Nephron progenitor cell (in vitro differentiated cells): ENCODE measurements around the gene BHLHE23.

Experiments used
- DNase-seq: peaks from one replicate; pipeline ENCODE4 v3.0.0; 2021
- H3K27ac Mint-ChIP-seq: 2 replicates; pipeline ENCODE4 v1.8.0; 2021; ENCODE audit warnings: mild to moderate bottlenecking, moderate library complexity, mixed read lengths
- H3K27me3 Mint-ChIP-seq: 2 replicates; pipeline ENCODE4 v1.8.0; 2021; ENCODE audit warnings: mild to moderate bottlenecking, low read depth, mixed read lengths; ENCODE audit not compliant: poor library complexity
- H3K36me3 Mint-ChIP-seq: 2 replicates; pipeline ENCODE4 v1.8.0; 2021; ENCODE audit warnings: low read depth, mixed read lengths
- H3K4me1 Mint-ChIP-seq: 2 replicates; pipeline ENCODE4 v1.8.0; 2021; ENCODE audit warnings: mixed read lengths
- H3K4me3 Mint-ChIP-seq: 2 replicates; pipeline ENCODE4 v1.8.0; 2021; ENCODE audit warnings: mild to moderate bottlenecking, moderate library complexity, mixed read lengths
- H3K9me3 Mint-ChIP-seq: 2 replicates; pipeline ENCODE4 v1.8.0; 2021; ENCODE audit warnings: mild to moderate bottlenecking, moderate library complexity, mixed read lengths
- CTCF ChIP-seq: fragments of 200-600 bp; sonication (generic); IDR thresholded peaks from 2 replicates; pipeline ENCODE4 v1.5.0; 2021; ENCODE audit warnings: antibody characterized with exemption

BHLHE23 gene

DNA sequence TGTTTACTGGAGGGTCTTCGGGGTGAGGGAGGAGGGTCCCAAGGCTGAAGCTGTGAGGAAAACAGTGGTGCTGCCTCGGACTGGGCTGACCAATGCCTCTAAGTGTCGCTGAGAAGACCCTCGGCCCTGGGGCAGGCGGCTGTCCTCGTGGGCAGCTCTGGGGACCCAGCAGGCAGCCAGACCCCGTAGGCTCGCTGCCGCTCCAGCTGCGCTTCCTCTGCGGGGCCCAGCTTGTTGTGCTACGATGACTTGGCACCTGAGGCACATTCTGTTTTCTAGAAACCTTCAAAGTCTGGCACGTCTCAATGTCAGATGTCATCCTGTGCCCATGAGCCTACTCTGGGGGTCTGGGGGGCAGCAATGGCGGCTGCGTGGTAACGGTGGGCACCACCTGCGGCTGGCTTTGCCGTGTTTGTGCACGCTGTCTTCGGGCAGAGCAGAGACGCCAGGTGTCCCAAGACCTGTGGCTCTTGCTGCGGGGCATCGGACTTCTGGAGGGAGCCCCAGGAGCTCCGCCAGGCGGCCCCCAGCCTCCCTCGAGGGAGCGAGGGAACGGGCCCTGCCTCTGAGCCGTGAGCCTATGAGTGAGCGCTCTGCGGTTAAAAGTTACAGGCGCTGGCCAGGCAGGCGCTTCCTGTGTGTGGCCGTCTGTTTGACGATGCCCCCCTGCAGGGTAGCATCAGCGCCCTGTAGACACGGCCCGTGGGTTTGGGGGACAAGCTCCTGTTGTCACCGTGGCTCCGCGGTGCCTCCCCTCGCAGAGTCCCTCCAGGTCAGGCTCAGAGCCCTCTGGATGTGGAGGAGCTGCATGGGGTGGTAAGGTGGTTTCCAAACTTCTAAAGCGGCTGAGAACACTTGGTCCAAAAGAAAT lies 47.4 kb downstream of the BHLHE23 start:
- Mint-ChIP-seq H3K4me3 (no peak overlapping the region), H3K36me3 (no peaks in the 10 kb centered on the region), H3K27ac (no peak overlapping the region), H3K9me3 (no peaks in the 10 kb centered on the region), H3K4me1 (peaks cover 17% of the 10 kb centered on the region), H3K27me3 (no peaks in the 10 kb centered on the region)
- no peak for DNase-seq
- TF ChIP-seq CTCF = no peak

GRCh38 chr20:62958388-62959100 lies 48.2 kb downstream of the BHLHE23 start:
- H3K27me3 Mint-ChIP-seq = no peaks in the 10 kb centered on the region
- no peak for TF ChIP-seq CTCF
- H3K9me3 Mint-ChIP-seq = no peaks in the 10 kb centered on the region
- no peak overlapping the region for H3K27ac Mint-ChIP-seq
- H3K4me1 Mint-ChIP-seq = peaks cover 25% of the 10 kb centered on the region
- H3K36me3 Mint-ChIP-seq = no peaks in the 10 kb centered on the region
- no peak for DNase-seq
- H3K4me3 Mint-ChIP-seq = no peak overlapping the region

DNA sequence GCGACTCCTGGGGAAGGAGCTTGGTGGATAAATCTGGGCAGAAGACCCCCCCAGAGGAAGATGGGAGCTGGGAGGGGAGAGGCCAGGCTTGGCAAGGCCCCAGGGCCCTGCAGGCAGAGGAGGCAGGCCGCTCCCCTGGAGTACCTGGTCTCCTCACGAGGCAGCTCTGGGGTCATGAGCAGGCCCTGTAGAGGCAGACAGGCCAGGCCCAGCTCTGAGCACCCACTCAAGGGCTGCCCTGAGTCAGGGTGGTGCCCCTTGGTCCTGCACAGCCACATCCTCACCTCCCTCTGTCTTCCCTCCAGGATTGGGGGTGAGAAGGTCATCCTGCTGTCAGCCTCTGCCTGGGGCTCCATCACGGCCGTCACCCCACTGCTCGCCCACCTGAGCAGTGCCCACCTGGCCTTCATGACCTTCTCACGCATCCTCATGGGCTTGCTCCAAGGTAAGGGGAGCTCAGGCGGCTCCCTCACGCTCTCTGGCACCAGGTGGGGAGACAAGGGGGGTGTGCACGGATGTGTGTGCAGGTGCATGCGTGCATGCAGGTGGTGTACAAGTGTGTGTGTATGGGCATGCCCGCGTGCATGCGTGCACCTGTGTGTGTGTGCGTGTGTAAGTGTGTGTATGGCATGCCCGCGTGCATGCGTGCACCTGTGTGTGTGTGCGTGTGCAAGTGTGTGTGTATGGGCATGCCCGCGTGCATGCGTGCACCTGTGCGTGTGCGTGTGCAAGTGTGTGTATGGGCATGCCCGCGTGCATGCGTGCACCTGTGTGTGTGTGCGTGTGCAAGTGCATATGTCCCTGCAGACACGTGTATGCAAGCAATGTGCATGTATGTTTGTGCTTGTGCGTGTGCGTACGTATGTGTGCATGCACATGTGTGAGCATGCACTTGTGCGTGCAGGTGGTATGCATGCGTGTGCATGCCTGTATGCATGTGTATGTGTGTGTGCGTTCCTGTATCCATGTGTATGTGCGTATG lies 49.3 kb downstream of the BHLHE23 start:
- Mint-ChIP-seq H3K27me3 (no peaks in the 10 kb centered on the region), H3K36me3 (no peaks in the 10 kb centered on the region), H3K4me1 (peaks cover 28% of the 10 kb centered on the region), H3K4me3 (no peak overlapping the region), H3K9me3 (no peaks in the 10 kb centered on the region), H3K27ac (no peak overlapping the region)
- TF ChIP-seq CTCF = no peak
- no peak for DNase-seq

GRCh38 chr20:62956387-62957135 lies 50.2 kb downstream of the BHLHE23 start:
- DNase-seq = no peak
- H3K36me3 Mint-ChIP-seq = no peaks in the 10 kb centered on the region
- peaks cover 32% of the 10 kb centered on the region for H3K4me1 Mint-ChIP-seq
- H3K27me3 Mint-ChIP-seq = no peaks in the 10 kb centered on the region
- TF ChIP-seq CTCF = no peak
- H3K27ac Mint-ChIP-seq = no peak overlapping the region
- H3K9me3 Mint-ChIP-seq = no peaks in the 10 kb centered on the region
- no peak overlapping the region for H3K4me3 Mint-ChIP-seq
